MCF 10A (cell line): ENCODE data around the gene SFRP5. TPM values are rescaled to one million over a fixed set of nuclear protein-coding genes. Genes with fewer than 3 reads are reported as not detected.

ENCODE experiments used
- BruUV-seq: library from RNA; stranded (reverse); fragments of 400-500 nt; replicated peaks from 2 replicates; lab custom pipeline; 2021; lab: Mats Ljungman, UMichigan
- CTCF ChIA-PET: fragments of 300-600 bp; sonication (Branson Sonifier 250); formaldehyde crosslinking; extraction: SDS; loops from one replicate; lab custom pipeline; 2021; ENCODE audit warnings: antibody characterized with exemption, inconsistent platforms; lab: Yijun Ruan, JAX
- POLR2A ChIA-PET: fragments of 300-600, 350-650 bp; sonication (Branson Sonifier 250); formaldehyde crosslinking; extraction: SDS; loops from one replicate; lab custom pipeline; 2020; ENCODE audit warnings: antibody characterized with exemption, inconsistent platforms; lab: Yijun Ruan, JAX
- DNase-seq: peaks from one replicate; pipeline ENCODE4 v3.0.0-alpha.2; 2018; ENCODE audit not compliant: unreplicated experiment
- H3K27ac Mint-ChIP-seq: one replicate; pipeline ENCODE4 v1.8.0; 2022; ENCODE audit warnings: mild to moderate bottlenecking, low read depth, mixed read lengths; ENCODE audit not compliant: unreplicated experiment
- H3K27me3 Mint-ChIP-seq: one replicate; pipeline ENCODE4 v1.8.0; 2022; ENCODE audit warnings: mixed read lengths; ENCODE audit not compliant: insufficient read depth, unreplicated experiment
- H3K36me3 Mint-ChIP-seq: one replicate; pipeline ENCODE4 v1.8.0; 2022; ENCODE audit warnings: mild to moderate bottlenecking, moderate library complexity, mixed read lengths; ENCODE audit not compliant: insufficient read depth, unreplicated experiment
- H3K4me1 Mint-ChIP-seq: one replicate; pipeline ENCODE4 v1.8.0; 2022; ENCODE audit warnings: mixed read lengths; ENCODE audit not compliant: insufficient read depth, unreplicated experiment
- H3K4me3 Mint-ChIP-seq: one replicate; pipeline ENCODE4 v1.8.0; 2022; ENCODE audit warnings: mild to moderate bottlenecking, moderate library complexity, mixed read lengths; ENCODE audit not compliant: unreplicated experiment
- H3K9me3 Mint-ChIP-seq: one replicate; pipeline ENCODE4 v1.8.0; 2022; ENCODE audit warnings: mixed read lengths; ENCODE audit not compliant: unreplicated experiment
- intact Hi-C: fragments of 100-400 bp; cut with micrococcal nuclease; formaldehyde crosslinking; loops from 2 replicates; pipeline ENCODE4 v1.14.1; 2022
- total RNA-seq: library from RNA; stranded (reverse); gene quantifications from 2 replicates; pipeline ENCODE4 v1.2.3, GENCODE V29; 2022
- TF ChIP-seq, protein P1 (sequence below): fragments of 200-600 bp; IDR thresholded peaks from one replicate; pipeline ENCODE4 v1.8.0; 2022; ENCODE audit warnings: antibody characterized with exemption, mild to moderate bottlenecking; ENCODE audit not compliant: unreplicated experiment

SFRP5 gene
- total RNA-seq, 1 experiment from 2014 or later: not detected

DNA sequence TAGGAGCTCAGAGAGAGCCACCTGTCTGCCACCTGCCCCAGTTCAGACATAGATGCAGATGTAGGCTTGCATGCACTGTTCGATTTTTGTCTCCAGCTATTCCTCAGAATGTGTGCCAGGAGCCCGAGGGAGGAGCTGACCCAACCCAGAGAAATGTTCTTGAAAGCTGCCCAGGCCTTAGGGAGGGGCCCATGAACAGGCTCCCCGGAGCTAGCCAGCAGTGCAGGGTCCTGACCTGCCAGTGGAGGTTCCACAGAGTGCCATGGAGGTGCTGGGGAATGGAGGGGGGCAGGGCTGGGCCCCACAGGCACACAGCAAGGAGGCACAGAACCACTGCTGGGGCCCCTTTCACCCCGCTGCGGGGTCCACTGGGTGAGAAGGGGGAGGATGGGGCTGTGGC, 29.6 kb upstream of the SFRP5 start:
- POLR2A ChIA-PET: no interaction called here
- Mint-ChIP-seq H3K4me3 (no peak overlapping the region), H3K27ac (no peak overlapping the region), H3K27me3 (peaks cover 54% of the 10 kb centered on the region), H3K36me3 (no peaks in the 10 kb centered on the region), H3K4me1 (no peaks in the 10 kb centered on the region), H3K9me3 (peaks cover 8% of the 10 kb centered on the region)
- no TSS peak for BruUV-seq
- no peak for DNase-seq
- CTCF ChIA-PET: interaction anchor here (0.6 to 10.4 kb wide), 4 partner anchors 9 to 1829 kb away, joined by 3 to 83 read pairs (median 4); no protein-coding TSS in a partner anchor
- TF ChIP-seq, protein P1, sequence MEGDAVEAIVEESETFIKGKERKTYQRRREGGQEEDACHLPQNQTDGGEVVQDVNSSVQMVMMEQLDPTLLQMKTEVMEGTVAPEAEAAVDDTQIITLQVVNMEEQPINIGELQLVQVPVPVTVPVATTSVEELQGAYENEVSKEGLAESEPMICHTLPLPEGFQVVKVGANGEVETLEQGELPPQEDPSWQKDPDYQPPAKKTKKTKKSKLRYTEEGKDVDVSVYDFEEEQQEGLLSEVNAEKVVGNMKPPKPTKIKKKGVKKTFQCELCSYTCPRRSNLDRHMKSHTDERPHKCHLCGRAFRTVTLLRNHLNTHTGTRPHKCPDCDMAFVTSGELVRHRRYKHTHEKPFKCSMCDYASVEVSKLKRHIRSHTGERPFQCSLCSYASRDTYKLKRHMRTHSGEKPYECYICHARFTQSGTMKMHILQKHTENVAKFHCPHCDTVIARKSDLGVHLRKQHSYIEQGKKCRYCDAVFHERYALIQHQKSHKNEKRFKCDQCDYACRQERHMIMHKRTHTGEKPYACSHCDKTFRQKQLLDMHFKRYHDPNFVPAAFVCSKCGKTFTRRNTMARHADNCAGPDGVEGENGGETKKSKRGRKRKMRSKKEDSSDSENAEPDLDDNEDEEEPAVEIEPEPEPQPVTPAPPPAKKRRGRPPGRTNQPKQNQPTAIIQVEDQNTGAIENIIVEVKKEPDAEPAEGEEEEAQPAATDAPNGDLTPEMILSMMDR: no peak
- intact Hi-C loops: no loop called here

DNA sequence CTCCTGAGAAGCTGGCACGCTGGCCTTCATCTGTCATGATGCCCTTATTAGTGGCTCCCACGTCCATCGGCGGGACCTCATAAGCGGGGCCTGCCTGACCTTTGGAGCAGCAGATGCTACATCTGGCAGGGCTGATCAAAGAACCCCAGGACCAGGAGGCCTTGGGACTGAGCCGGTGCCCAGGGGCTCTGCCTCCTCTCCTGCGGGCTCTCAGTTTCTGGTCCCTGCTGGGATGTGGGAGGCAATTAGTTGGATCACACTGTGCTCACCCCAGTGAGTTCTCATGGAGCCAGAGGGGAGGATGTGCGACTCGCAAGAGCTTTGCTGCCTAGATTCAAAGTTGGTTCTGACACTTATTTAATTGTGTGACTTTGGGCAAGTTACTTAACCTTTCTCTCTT, 28.7 kb upstream of the SFRP5 start:
- POLR2A ChIA-PET: no interaction called here
- no peak for DNase-seq
- intact Hi-C loops: no loop called here
- no TSS peak for BruUV-seq
- TF ChIP-seq, protein P1: no peak
- CTCF ChIA-PET: interaction anchor here (0.9 to 10.4 kb wide), 3 partner anchors 9 to 69 kb away, joined by 3 to 83 read pairs (median 5); no protein-coding TSS in a partner anchor
- H3K27ac Mint-ChIP-seq: no peak overlapping the region
- no peak overlapping the region for H3K4me3 Mint-ChIP-seq
- H3K4me1 Mint-ChIP-seq: no peaks in the 10 kb centered on the region
- no peaks in the 10 kb centered on the region for H3K36me3 Mint-ChIP-seq
- peaks cover 60% of the 10 kb centered on the region for H3K27me3 Mint-ChIP-seq
- peaks cover 8% of the 10 kb centered on the region for H3K9me3 Mint-ChIP-seq

- TF ChIP-seq, protein P1: no peak
- intact Hi-C loops: no loop called here
- Mint-ChIP-seq H3K4me1 (no peaks in the 10 kb centered on the region), H3K9me3 (peaks cover 8% of the 10 kb centered on the region), H3K27ac (no peak overlapping the region), H3K27me3 (peaks cover 60% of the 10 kb centered on the region), H3K36me3 (no peaks in the 10 kb centered on the region), H3K4me3 (no peak overlapping the region)
- ChIA-PET POLR2A (interaction anchor here (0.7 kb wide), 1 partner anchor 148 kb away, joined by 3 read pairs; no protein-coding TSS in a partner anchor), CTCF (interaction anchor here (10.4 to 13.4 kb wide), 2 partner anchors 7 to 67 kb away, joined by 83 to 422 read pairs; no protein-coding TSS in a partner anchor)
- BruUV-seq: no TSS peak
- no peak for DNase-seq
Measured at GRCh38 chr10:97798958-97799610, 27.3 kb upstream of the SFRP5 start.

DNA sequence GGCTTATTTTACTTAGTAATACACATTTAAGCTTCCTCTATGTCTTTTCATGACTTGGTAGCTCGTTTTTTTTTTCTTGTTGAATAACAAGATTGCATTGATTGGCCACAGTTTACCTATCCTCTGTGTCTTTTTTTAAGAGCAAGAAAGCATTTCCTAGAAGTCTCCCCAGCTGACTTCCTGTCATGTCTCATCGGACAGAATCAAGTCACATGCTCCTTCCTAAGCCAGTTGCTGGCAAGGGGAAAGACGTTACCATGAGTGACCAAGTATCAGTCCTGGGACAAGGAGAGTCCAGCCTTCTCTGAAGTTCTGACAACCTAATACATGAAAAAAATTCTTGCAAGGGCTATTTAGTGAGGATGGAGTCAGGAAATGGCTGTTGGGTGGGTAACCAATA, 24.9 kb upstream of the SFRP5 start:
- intact Hi-C loops: no loop called here

More for the DNA sequence above, 24.9 kb upstream of the SFRP5 start:
- peaks cover 8% of the 10 kb centered on the region for H3K9me3 Mint-ChIP-seq
- H3K4me3 Mint-ChIP-seq: no peak overlapping the region
- DNase-seq: no peak
- CTCF ChIA-PET: interaction anchor here (1.0 to 13.4 kb wide), 2 partner anchors 26 to 70 kb away, joined by 4 to 422 read pairs; no protein-coding TSS in a partner anchor
- H3K36me3 Mint-ChIP-seq: no peaks in the 10 kb centered on the region
- H3K27me3 Mint-ChIP-seq: peaks cover 48% of the 10 kb centered on the region
- TF ChIP-seq, protein P1: no peak
- POLR2A ChIA-PET: no interaction called here
- no peak overlapping the region for H3K27ac Mint-ChIP-seq
- BruUV-seq: no TSS peak
- no peaks in the 10 kb centered on the region for H3K4me1 Mint-ChIP-seq
